Pulmonary artery endothelial cell (primary cell): ENCODE measurements around the gene SEC62. TPM values are rescaled to one million over a fixed set of nuclear protein-coding genes. Genes with fewer than 3 reads are reported as not detected.

Source experiments
- total RNA-seq: library from RNA; depleted of rRNA; stranded (reverse); fragments of >200 nt; gene quantifications from 2 replicates; pipeline ENCODE4 v1.2.3, GENCODE V29; 2014

Gene SEC62
- total RNA-seq, 1 donor from 2014 or later: 39.5 TPM

Other genes starting within 250 kb of the SEC62 start
- 70.7 and 108 TPM in 2 replicates for gene TERC, start 201.7 kb upstream of the SEC62 start, total RNA-seq
- gene ACTRT3, start 197.2 kb upstream of the SEC62 start, total RNA-seq: 4.0 and 5.1 TPM in 2 replicates
- gene MYNN, start 193.4 kb upstream of the SEC62 start, total RNA-seq: 20.2 and 23.5 TPM in 2 replicates
- gene LRRIQ4, start 153.9 kb upstream of the SEC62 start, total RNA-seq: 0.07 TPM in 1 of 2 replicates, not detected in the other
- gene LRRC34, start 153.9 kb upstream of the SEC62 start, total RNA-seq: 2.2 and 2.4 TPM in 2 replicates
- gene LRRC31, start 96.9 kb upstream of the SEC62 start, total RNA-seq: not detected in 2 replicates
- gene SAMD7, start 55.2 kb upstream of the SEC62 start, total RNA-seq: not detected in 2 replicates
- gene GPR160, start 71.2 kb downstream of the SEC62 start, total RNA-seq: 2.2 and 2.6 TPM in 2 replicates
- 11.1 and 18.0 TPM in 2 replicates for gene PHC3, start 214.9 kb downstream of the SEC62 start, total RNA-seq